ENCODE measurements around the gene NOL4L.

Gene NOL4L

DNA sequence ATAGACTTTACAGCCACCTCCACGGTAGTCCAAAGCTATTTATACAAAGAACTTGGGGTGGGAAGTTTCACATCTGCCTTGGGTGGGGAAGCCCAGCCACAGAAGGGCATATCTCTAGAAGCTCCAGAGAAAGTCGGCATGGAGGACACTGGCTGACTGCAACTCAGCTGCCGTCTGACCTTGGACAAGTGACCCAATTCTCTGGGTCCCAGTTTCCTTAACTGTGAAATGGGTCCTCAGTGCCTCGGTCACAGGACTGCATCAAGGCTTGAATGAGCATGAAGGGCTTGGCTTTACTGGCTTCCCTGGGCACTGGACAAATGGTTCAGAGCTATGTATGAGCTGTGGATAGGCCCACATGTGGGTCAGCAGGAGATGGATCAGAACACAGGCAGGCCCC lies 58.6 kb downstream of the NOL4L start:
- no peaks in the 10 kb centered on the region for H3K9me3 Mint-ChIP-seq
- H3K4me1 Mint-ChIP-seq: peaks cover 67% of the 10 kb centered on the region
- no peak overlapping the region for H3K4me3 Mint-ChIP-seq
- no peak overlapping the region for H3K27ac Mint-ChIP-seq
- H3K27me3 Mint-ChIP-seq (ENCODE audit: low read depth, poor library complexity): peaks cover 9% of the 10 kb centered on the region
- H3K36me3 Mint-ChIP-seq (ENCODE audit: low read depth): no peaks in the 10 kb centered on the region
- DNase-seq: no peak
- TF ChIP-seq CTCF (IDR thresholded peaks at IDR 0.05): no peak

DNA sequence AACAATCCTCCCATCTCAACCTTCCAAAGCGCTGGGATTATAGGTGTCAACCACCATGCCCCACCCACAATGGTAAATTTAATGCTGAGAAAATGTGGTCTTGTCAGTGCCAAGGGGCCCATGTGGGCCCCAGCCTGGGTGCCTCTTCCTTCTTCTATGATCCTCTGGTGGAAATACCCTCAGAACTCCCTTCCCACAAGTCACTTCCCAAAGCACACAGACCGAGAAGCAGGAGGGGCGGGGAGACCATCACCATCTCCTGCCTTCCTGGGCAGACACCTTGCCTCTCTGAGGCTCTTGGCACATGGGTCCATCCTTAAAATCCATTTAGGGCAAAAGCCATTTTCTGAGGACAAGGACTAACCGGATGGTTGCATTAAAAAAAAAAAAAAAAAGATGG lies 59.0 kb downstream of the NOL4L start:
- Mint-ChIP-seq H3K27me3 (ENCODE audit: low read depth, poor library complexity) (peaks cover 9% of the 10 kb centered on the region), H3K4me1 (peaks cover 72% of the 10 kb centered on the region), H3K9me3 (no peaks in the 10 kb centered on the region), H3K36me3 (ENCODE audit: low read depth) (no peaks in the 10 kb centered on the region), H3K27ac (no peak overlapping the region), H3K4me3 (no peak overlapping the region)
- no peak for DNase-seq
- TF ChIP-seq CTCF (IDR thresholded peaks at IDR 0.05): no peak

DNA sequence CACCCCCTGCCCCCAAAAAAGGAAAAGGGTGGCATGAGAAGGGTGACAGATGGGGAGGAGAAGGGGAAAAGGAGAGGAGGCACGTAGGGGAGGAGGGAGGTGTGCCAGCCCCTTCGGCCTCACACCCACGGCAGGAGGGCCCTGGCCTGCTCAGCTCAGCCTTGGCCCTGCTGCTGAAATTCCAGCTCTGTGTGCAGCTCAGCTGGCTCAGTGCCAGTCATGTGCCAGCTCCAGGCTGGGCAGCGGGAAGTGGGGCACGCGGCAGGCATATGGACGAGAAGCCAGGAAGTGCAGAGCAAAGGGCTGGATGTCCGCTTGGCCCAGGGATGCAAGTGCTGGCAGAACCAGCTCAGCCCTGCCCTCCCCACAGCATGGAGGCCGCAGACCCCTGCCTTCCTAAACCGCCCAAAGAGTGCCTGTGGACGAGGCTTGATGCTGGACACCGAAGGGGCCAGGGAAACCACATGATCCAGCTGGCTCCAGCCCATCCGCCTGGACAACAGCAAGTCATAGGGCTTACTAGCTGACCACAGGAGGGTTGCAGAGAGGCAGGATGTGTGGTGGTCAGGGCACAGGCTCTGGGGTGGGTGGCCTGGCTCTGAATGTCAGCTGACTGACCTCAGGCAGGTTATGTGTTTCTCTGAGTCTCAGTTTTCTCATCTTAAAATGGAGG lies 60.2 kb downstream of the NOL4L start:
- Mint-ChIP-seq H3K4me1 (peaks cover 83% of the 10 kb centered on the region), H3K4me3 (no peak overlapping the region), H3K9me3 (no peaks in the 10 kb centered on the region), H3K36me3 (ENCODE audit: low read depth) (no peaks in the 10 kb centered on the region), H3K27ac (no peak overlapping the region), H3K27me3 (ENCODE audit: low read depth, poor library complexity) (peaks cover 7% of the 10 kb centered on the region)
- TF ChIP-seq CTCF (IDR thresholded peaks at IDR 0.05): no peak
- DNase-seq: no peak

- DNase-seq: no peak
- peaks cover 4% of the 10 kb centered on the region for H3K27me3 Mint-ChIP-seq (ENCODE audit: low read depth, poor library complexity)
- H3K4me3 Mint-ChIP-seq: no peak overlapping the region
- TF ChIP-seq CTCF (IDR thresholded peaks at IDR 0.05): no peak
- peaks cover 79% of the 10 kb centered on the region for H3K4me1 Mint-ChIP-seq
- no peaks in the 10 kb centered on the region for H3K9me3 Mint-ChIP-seq
- no peaks in the 10 kb centered on the region for H3K36me3 Mint-ChIP-seq (ENCODE audit: low read depth)
- no peak overlapping the region for H3K27ac Mint-ChIP-seq
Measured at GRCh38 chr20:32523613-32524213, 61.4 kb downstream of the NOL4L start.

GRCh38 chr20:32522776-32523612 lies 62.1 kb downstream of the NOL4L start:
- H3K9me3 Mint-ChIP-seq: no peaks in the 10 kb centered on the region
- H3K27me3 Mint-ChIP-seq (ENCODE audit: low read depth, poor library complexity): peaks cover 4% of the 10 kb centered on the region
- no peak for DNase-seq
- H3K36me3 Mint-ChIP-seq (ENCODE audit: low read depth): no peaks in the 10 kb centered on the region
- H3K27ac Mint-ChIP-seq: no peak overlapping the region
- H3K4me1 Mint-ChIP-seq: peaks cover 79% of the 10 kb centered on the region
- no peak for TF ChIP-seq CTCF (IDR thresholded peaks at IDR 0.05)
- H3K4me3 Mint-ChIP-seq: no peak overlapping the region

All from nephron progenitor cell (in vitro differentiated cells).